ENCODE measurements around the gene PXMP2.

PXMP2 gene

GRCh38 chr12:132649226-132649945 is 38.0 kb upstream of the PXMP2 start:
- H3K36me3 ChIP-seq (ENCODE audit: control insufficient read depth, insufficient read depth, low read length): peaks cover 9% of the 10 kb centered on the region
- H3K4me3 ChIP-seq (ENCODE audit: low read length): no peak overlapping the region
- H3K4me1 ChIP-seq (ENCODE audit: control insufficient read depth, insufficient read depth, low read length): no peaks in the 10 kb centered on the region
- no peak overlapping the region for H3K9ac ChIP-seq (ENCODE audit: low read length)
- H3K27me3 ChIP-seq (ENCODE audit: control insufficient read depth, insufficient read depth, low read length): no peaks in the 10 kb centered on the region
- no peaks in the 10 kb centered on the region for H3K9me3 ChIP-seq (ENCODE audit: control insufficient read depth, low read length)

GRCh38 chr12:132651444-132652100 is 35.8 kb upstream of the PXMP2 start:
- H3K9ac ChIP-seq (ENCODE audit: low read length): no peak overlapping the region
- H3K4me1 ChIP-seq (ENCODE audit: control insufficient read depth, insufficient read depth, low read length): no peaks in the 10 kb centered on the region
- no peak overlapping the region for H3K4me3 ChIP-seq (ENCODE audit: low read length)
- H3K36me3 ChIP-seq (ENCODE audit: control insufficient read depth, insufficient read depth, low read length): peaks cover 10% of the 10 kb centered on the region
- no peaks in the 10 kb centered on the region for H3K9me3 ChIP-seq (ENCODE audit: control insufficient read depth, low read length)
- H3K27me3 ChIP-seq (ENCODE audit: control insufficient read depth, insufficient read depth, low read length): no peaks in the 10 kb centered on the region

- H3K4me3 ChIP-seq (ENCODE audit: low read length): no peak overlapping the region
- H3K4me1 ChIP-seq (ENCODE audit: control insufficient read depth, insufficient read depth, low read length): no peaks in the 10 kb centered on the region
- no peaks in the 10 kb centered on the region for H3K9me3 ChIP-seq (ENCODE audit: control insufficient read depth, low read length)
- no peak overlapping the region for H3K9ac ChIP-seq (ENCODE audit: low read length)
- peaks cover 3% of the 10 kb centered on the region for H3K36me3 ChIP-seq (ENCODE audit: control insufficient read depth, insufficient read depth, low read length)
- H3K27me3 ChIP-seq (ENCODE audit: control insufficient read depth, insufficient read depth, low read length): no peaks in the 10 kb centered on the region
These were observed 33.7 kb upstream of the PXMP2 start for GRCh38 chr12:132653567-132654290.

GRCh38 chr12:132657004-132657727 is 30.2 kb upstream of the PXMP2 start:
- Histone ChIP-seq H3K27me3 (ENCODE audit: control insufficient read depth, insufficient read depth, low read length) (no peaks in the 10 kb centered on the region), H3K4me1 (ENCODE audit: control insufficient read depth, insufficient read depth, low read length) (no peaks in the 10 kb centered on the region), H3K4me3 (ENCODE audit: low read length) (no peak overlapping the region), H3K9me3 (ENCODE audit: control insufficient read depth, low read length) (no peaks in the 10 kb centered on the region), H3K9ac (ENCODE audit: low read length) (no peak overlapping the region), H3K36me3 (ENCODE audit: control insufficient read depth, insufficient read depth, low read length) (peaks cover 13% of the 10 kb centered on the region)

- Histone ChIP-seq H3K4me3 (ENCODE audit: low read length) (no peak overlapping the region), H3K9ac (ENCODE audit: low read length) (no peak overlapping the region), H3K36me3 (ENCODE audit: control insufficient read depth, insufficient read depth, low read length) (peaks cover 13% of the 10 kb centered on the region), H3K9me3 (ENCODE audit: control insufficient read depth, low read length) (no peaks in the 10 kb centered on the region), H3K4me1 (ENCODE audit: control insufficient read depth, insufficient read depth, low read length) (no peaks in the 10 kb centered on the region), H3K27me3 (ENCODE audit: control insufficient read depth, insufficient read depth, low read length) (no peaks in the 10 kb centered on the region)
These were observed 29.1 kb upstream of the PXMP2 start for GRCh38 chr12:132658149-132658894.

- Histone ChIP-seq H3K27me3 (ENCODE audit: control insufficient read depth, insufficient read depth, low read length) (no peaks in the 10 kb centered on the region), H3K36me3 (ENCODE audit: control insufficient read depth, insufficient read depth, low read length) (peaks cover 13% of the 10 kb centered on the region), H3K4me3 (ENCODE audit: low read length) (no peak overlapping the region), H3K4me1 (ENCODE audit: control insufficient read depth, insufficient read depth, low read length) (no peaks in the 10 kb centered on the region), H3K9ac (ENCODE audit: low read length) (no peak overlapping the region), H3K9me3 (ENCODE audit: control insufficient read depth, low read length) (no peaks in the 10 kb centered on the region)
These were observed 28.2 kb upstream of the PXMP2 start for GRCh38 chr12:132659146-132659545.

GRCh38 chr12:132660052-132660451 is 27.3 kb upstream of the PXMP2 start:
- no peaks in the 10 kb centered on the region for H3K9me3 ChIP-seq (ENCODE audit: control insufficient read depth, low read length)
- no peaks in the 10 kb centered on the region for H3K27me3 ChIP-seq (ENCODE audit: control insufficient read depth, insufficient read depth, low read length)
- no peak overlapping the region for H3K4me3 ChIP-seq (ENCODE audit: low read length)
- no peaks in the 10 kb centered on the region for H3K4me1 ChIP-seq (ENCODE audit: control insufficient read depth, insufficient read depth, low read length)
- peaks cover 13% of the 10 kb centered on the region for H3K36me3 ChIP-seq (ENCODE audit: control insufficient read depth, insufficient read depth, low read length)
- no peak overlapping the region for H3K9ac ChIP-seq (ENCODE audit: low read length)

- Histone ChIP-seq H3K4me3 (ENCODE audit: low read length) (no peak overlapping the region), H3K36me3 (ENCODE audit: control insufficient read depth, insufficient read depth, low read length) (peaks cover 13% of the 10 kb centered on the region), H3K4me1 (ENCODE audit: control insufficient read depth, insufficient read depth, low read length) (no peaks in the 10 kb centered on the region), H3K9me3 (ENCODE audit: control insufficient read depth, low read length) (no peaks in the 10 kb centered on the region), H3K9ac (ENCODE audit: low read length) (no peak overlapping the region), H3K27me3 (ENCODE audit: control insufficient read depth, insufficient read depth, low read length) (no peaks in the 10 kb centered on the region)
These were observed 26.4 kb upstream of the PXMP2 start for GRCh38 chr12:132660996-132661395.

- peaks cover 10% of the 10 kb centered on the region for H3K36me3 ChIP-seq (ENCODE audit: control insufficient read depth, insufficient read depth, low read length)
These were observed 25.4 kb upstream of the PXMP2 start for GRCh38 chr12:132661972-132662371.

GRCh38 chr12:132662901-132663755 is 24.3 kb upstream of the PXMP2 start:
- H3K4me3 ChIP-seq (ENCODE audit: low read length): no peak overlapping the region
- H3K36me3 ChIP-seq (ENCODE audit: control insufficient read depth, insufficient read depth, low read length): peaks cover 10% of the 10 kb centered on the region
- no peak overlapping the region for H3K9ac ChIP-seq (ENCODE audit: low read length)
- H3K4me1 ChIP-seq (ENCODE audit: control insufficient read depth, insufficient read depth, low read length): no peaks in the 10 kb centered on the region
- no peaks in the 10 kb centered on the region for H3K9me3 ChIP-seq (ENCODE audit: control insufficient read depth, low read length)
- no peaks in the 10 kb centered on the region for H3K27me3 ChIP-seq (ENCODE audit: control insufficient read depth, insufficient read depth, low read length)

More at GRCh38 chr12:132661972-132662371, 25.4 kb upstream of the PXMP2 start:
- Histone ChIP-seq H3K4me3 (ENCODE audit: low read length) (no peak overlapping the region), H3K9ac (ENCODE audit: low read length) (no peak overlapping the region), H3K9me3 (ENCODE audit: control insufficient read depth, low read length) (no peaks in the 10 kb centered on the region), H3K27me3 (ENCODE audit: control insufficient read depth, insufficient read depth, low read length) (no peaks in the 10 kb centered on the region), H3K4me1 (ENCODE audit: control insufficient read depth, insufficient read depth, low read length) (no peaks in the 10 kb centered on the region)
